GM12878 (cell line): Measurements from ENCODE around the gene HAVCR1. TPM values are rescaled to one million over a fixed set of nuclear protein-coding genes. Genes with fewer than 3 reads are reported as not detected.
"Not testable (repeated sequence)": the region's sequence is repeated elsewhere in the genome, so short reads cannot be mapped to it uniquely, and the experiment has no call there.

Experiments
- ATAC-seq: fragments of 200-7000 bp; cut with Tn5 transposase; 3 replicates; pipeline ENCODE4 v1.9.1; 2020; ENCODE audit warnings: mild to moderate bottlenecking, moderate library complexity
- BruUV-seq: library from RNA; stranded (reverse); fragments of 400-500 nt; replicated peaks from 2 replicates; lab custom pipeline; 2021; lab: Mats Ljungman, UMichigan
- CTCF ChIA-PET: fragments of 300-600 bp; sonication (Branson Sonifier 250); formaldehyde crosslinking; extraction: SDS; loops from one replicate; lab custom pipeline; 2021; ENCODE audit warnings: inconsistent platforms; lab: Yijun Ruan, JAX
- POLR2A ChIA-PET: fragments of 350-600 bp; formaldehyde crosslinking; extraction: SDS; loops from one replicate; lab custom pipeline; 2021; ENCODE audit warnings: inconsistent platforms; lab: Charles Lee
- RAD21 ChIA-PET: fragments of 300-600 bp; sonication (Branson Sonifier 250); formaldehyde crosslinking; loops from one replicate; lab custom pipeline; 2023; ENCODE audit warnings: antibody characterized with exemption; ENCODE audit not compliant: unreplicated experiment; lab: Charles Lee
- SMC1A ChIA-PET: fragments of 300-600 bp; sonication (Branson Sonifier 250); formaldehyde crosslinking; loops from one replicate; lab custom pipeline; 2023; ENCODE audit not compliant: unreplicated experiment, uncharacterized antibody; lab: Charles Lee
- DNase-seq: peaks from one replicate; pipeline ENCODE4 v3.0.0-alpha.2; 2011; ENCODE audit warnings: low read depth, low spot score
- FAIRE-seq: peaks from 3 replicates; lab custom pipeline; 2011; peaks lifted over from hg19 to GRCh38; lab: Jason Lieb, UNC
- H2AFZ ChIP-seq: 2 replicates; pipeline ENCODE4 v1.6.0; 2011; ENCODE audit warnings: low read depth, low read length, control low read depth; ENCODE audit not compliant: control insufficient read depth
- H3K27ac ChIP-seq: 2 replicates; pipeline ENCODE4 v1.5.1; 2011; ENCODE audit warnings: control low read depth; ENCODE audit not compliant: control insufficient read depth, insufficient read depth
- H3K27me3 ChIP-seq, 2 experiments: replicated peaks in 1 of 2; 2 replicates each; pipeline versions ENCODE4 v1.6.0 to v1.6.1; 2011; ENCODE audit warnings: low read length in 1 of 2; ENCODE audit not compliant: control insufficient read depth in 2 of 2, insufficient read depth in 2 of 2
- H3K36me3 ChIP-seq, 2 experiments: 2 replicates each; pipeline ENCODE4 v1.5.1; 2011; ENCODE audit warnings: low read length in 1 of 2; ENCODE audit not compliant: control insufficient read depth in 2 of 2, insufficient read depth in 2 of 2
- H3K4me1 ChIP-seq: 2 replicates; pipeline ENCODE4 v1.6.1; 2011; ENCODE audit warnings: mild to moderate bottlenecking, low read length, moderate library complexity, mixed read lengths; ENCODE audit not compliant: control insufficient read depth, insufficient read depth
- H3K4me2 ChIP-seq: 2 replicates; pipeline ENCODE4 v1.6.0; 2011; ENCODE audit warnings: control low read depth; ENCODE audit not compliant: control insufficient read depth, insufficient read depth
- H3K4me3 ChIP-seq: fragments of 200-600 bp; sonication (generic); 2 replicates; pipeline ENCODE4 v1.5.1; 2016
- H3K79me2 ChIP-seq: 2 replicates; pipeline ENCODE4 v1.6.0; 2011; ENCODE audit warnings: low read length; ENCODE audit not compliant: control insufficient read depth, insufficient read depth
- H3K9ac ChIP-seq: 2 replicates; pipeline ENCODE4 v1.8.0; 2011; ENCODE audit warnings: low read length, control low read depth, mixed read lengths; ENCODE audit not compliant: control insufficient read depth, insufficient read depth
- H3K9me3 ChIP-seq: replicated peaks from 3 replicates; pipeline ENCODE4 v1.5.1; 2011; ENCODE audit warnings: mild to moderate bottlenecking, low read length; ENCODE audit not compliant: control insufficient read depth, insufficient read depth
- H4K20me1 ChIP-seq: 2 replicates; pipeline ENCODE4 v1.6.0; 2011; ENCODE audit not compliant: control insufficient read depth, insufficient read depth
- MEF2A ChIP-seq: IDR thresholded peaks from 2 replicates; pipeline ENCODE4 v1.6.1; 2011; ENCODE audit warnings: low read depth, mild to moderate bottlenecking, low read length, moderate library complexity; ENCODE audit not compliant: insufficient read depth
- NBN ChIP-seq: fragments of 450-650 bp; IDR thresholded peaks from 2 replicates; pipeline ENCODE4 v1.6.1; 2016
- PML ChIP-seq: IDR thresholded peaks from 2 replicates; pipeline ENCODE4 v1.6.1; 2012; ENCODE audit warnings: low read length, inconsistent platforms
- RELA ChIP-seq: fragments of 450-650 bp; IDR thresholded peaks from 2 replicates; pipeline ENCODE4 v1.8.0; 2014; ENCODE audit warnings: borderline replicate concordance; ENCODE audit not compliant: partially characterized antibody
- SUPT20H ChIP-seq: IDR thresholded peaks from 2 replicates; pipeline ENCODE4 v1.6.1; 2011; ENCODE audit warnings: low read depth, mild to moderate bottlenecking, low read length, moderate library complexity, borderline replicate concordance; ENCODE audit not compliant: control insufficient read depth
- ZSCAN29 ChIP-seq: fragments of 450-650 bp; IDR thresholded peaks from 2 replicates; pipeline ENCODE4 v1.6.1; 2017; ENCODE audit warnings: mild to moderate bottlenecking, moderate library complexity
- WGBS: methylation state at CpG from one replicate; pipeline ENCODE4 v1.1.6; 2016; ENCODE audit warnings: low lambda C conversion rate; ENCODE audit not compliant: insufficient replicate concordance, insufficient coverage; ENCODE audit errors: missing lambda C conversion rate; 5-methylcytosine and 5-hydroxymethylcytosine counted together
- in situ Hi-C: fragments of 300-500 bp; cut with MboI; formaldehyde crosslinking; loops from 9 replicates; pipeline ENCODE4 v1.14.3; 2018; ENCODE audit warnings: mixed read lengths
- intact Hi-C: fragments of 100-400 bp; cut with micrococcal nuclease; formaldehyde crosslinking; loops from one replicate; pipeline ENCODE4 v1.14.2; 2022; ENCODE audit not compliant: unreplicated experiment
- polyA plus RNA-seq, 11 experiments: library from polyadenylated mRNA; depleted of rRNA in 4 of 11; unstranded in 6 of 11; stranded (reverse) in 5 of 11; fragments of >200 nt; fragmentation: Nextera tagmentation in 4 of 11; fragmentation: Illumina TruSeq in 1 of 11; extraction: Ambion mirVana in 4 of 11; extraction: Trizol in 1 of 11; gene quantifications; 1 replicate in 1 of 11; 2 replicates in 10 of 11; pipeline versions ENCODE4 v1.2.1 to v1.2.3, GENCODE V29; 2011 to 2016; ENCODE audit warnings: inconsistent platforms in 2 of 11, missing spikeins in 2 of 11, low read depth in 1 of 11
- total RNA-seq, 4 experiments: library from RNA; depleted of rRNA in 3 of 4; stranded (reverse); fragments of >200 nt in 3 of 4; fragmentation: Illumina TruSeq in 1 of 4; extraction: Trizol in 1 of 4; gene quantifications; 2 replicates each; pipeline versions ENCODE4 v1.2.1 to v1.2.3, GENCODE V29; 2013 to 2021
- TF ChIP-seq, protein P1 (sequence below): fragments of 450-650 bp; conservative IDR thresholded peaks from 2 replicates; pipeline ENCODE4 v1.6.1; 2017; ENCODE audit warnings: mild to moderate bottlenecking, moderate library complexity
- TF ChIP-seq, protein P2 (sequence below): fragments of 450-650 bp; IDR thresholded peaks from 2 replicates; pipeline ENCODE4 v1.6.1; 2016; ENCODE audit warnings: mild to moderate bottlenecking

The HAVCR1 gene
- total and polyA plus RNA-seq, 10 of the 15 experiments (the other 5 are each of a cell fraction or from before 2014, with no cell fraction given): 0.08 to 0.45 TPM; not detected in 8

DNA sequence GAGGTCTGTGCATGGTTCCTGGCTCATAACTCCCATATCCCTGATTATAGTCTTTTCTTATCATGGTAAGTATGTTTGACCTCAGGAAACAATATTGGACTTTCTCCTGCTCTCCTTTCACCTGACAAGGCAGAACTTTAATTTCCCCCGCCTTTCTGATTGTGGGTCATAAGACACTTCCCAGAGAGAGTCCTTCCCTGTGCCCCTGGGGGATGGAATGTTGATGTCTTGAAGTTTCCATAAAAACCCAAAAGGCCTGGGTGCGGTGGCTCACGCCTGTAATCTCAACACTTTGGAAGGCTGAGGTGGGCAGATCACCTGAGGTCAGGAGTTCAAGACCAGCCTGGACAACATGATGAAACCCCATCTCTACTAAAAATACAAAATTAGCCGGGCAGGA is 11.9 kb downstream of the HAVCR1 start:
- H3K4me3 ChIP-seq, H3K79me2 ChIP-seq, RAD21 ChIA-PET, H4K20me1 ChIP-seq, H3K4me1 ChIP-seq, H3K9me3 ChIP-seq, ATAC-seq, H3K9ac ChIP-seq, in situ Hi-C loops, H3K4me2 ChIP-seq, H3K27me3 ChIP-seq, BruUV-seq, DNase-seq, POLR2A ChIA-PET, H2AFZ ChIP-seq, H3K27ac ChIP-seq, intact Hi-C loops, H3K36me3 ChIP-seq, FAIRE-seq: not testable (repeated sequence)
- ChIA-PET SMC1A (interaction anchor here (1.4 kb wide), 1 partner anchor 10 kb away, joined by 4 read pairs; no protein-coding TSS in a partner anchor), CTCF (interaction anchor here (2.2 kb wide), 1 partner anchor 85 kb away, joined by 5 read pairs; no protein-coding TSS in a partner anchor)
- WGBS: 42% methylated on average over 4 of the region's 4 CpGs

DNA sequence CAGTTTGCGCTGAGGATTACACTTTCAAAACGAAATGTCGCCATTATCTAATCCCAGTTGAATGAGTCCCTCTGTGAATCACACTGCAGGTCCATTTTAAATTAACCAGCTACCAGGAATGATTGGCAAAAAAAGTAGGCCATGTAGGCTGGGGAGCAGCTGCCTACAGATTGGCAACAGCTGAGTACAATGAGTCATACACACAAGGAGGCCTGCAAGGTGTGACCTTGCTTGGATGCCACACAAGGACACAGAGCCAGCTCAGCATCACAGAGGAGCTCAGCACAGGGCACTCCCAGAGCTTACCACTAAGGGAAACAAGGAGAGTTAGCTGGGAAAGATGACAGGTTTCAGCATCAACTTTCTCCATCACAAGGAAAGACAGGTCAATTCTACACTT is 12.9 kb downstream of the HAVCR1 start:
- intact Hi-C loops: no loop called here
- WGBS: 97% methylated on average over 3 of the region's 3 CpGs
- Histone ChIP-seq H3K9ac (no peak overlapping the region), H4K20me1 (no peaks in the 10 kb centered on the region), H3K27me3 (no peaks in the 10 kb centered on the region; a peak in 1 of 4 replicates), H3K4me3 (no peak overlapping the region), H3K27ac (no peak overlapping the region), H3K4me2 (no peak overlapping the region), H3K36me3 (no peaks in the 10 kb centered on the region), H2AFZ (no peak overlapping the region), H3K79me2 (no peaks in the 10 kb centered on the region), H3K4me1 (no peaks in the 10 kb centered on the region), H3K9me3 (no peaks in the 10 kb centered on the region)
- DNase-seq: no peak
- TF ChIP-seq ZSCAN29 (no peak), NBN (no peak), MEF2A (no peak), RELA (no peak), PML (no peak), SUPT20H (no peak)
- TF ChIP-seq, protein P1, sequence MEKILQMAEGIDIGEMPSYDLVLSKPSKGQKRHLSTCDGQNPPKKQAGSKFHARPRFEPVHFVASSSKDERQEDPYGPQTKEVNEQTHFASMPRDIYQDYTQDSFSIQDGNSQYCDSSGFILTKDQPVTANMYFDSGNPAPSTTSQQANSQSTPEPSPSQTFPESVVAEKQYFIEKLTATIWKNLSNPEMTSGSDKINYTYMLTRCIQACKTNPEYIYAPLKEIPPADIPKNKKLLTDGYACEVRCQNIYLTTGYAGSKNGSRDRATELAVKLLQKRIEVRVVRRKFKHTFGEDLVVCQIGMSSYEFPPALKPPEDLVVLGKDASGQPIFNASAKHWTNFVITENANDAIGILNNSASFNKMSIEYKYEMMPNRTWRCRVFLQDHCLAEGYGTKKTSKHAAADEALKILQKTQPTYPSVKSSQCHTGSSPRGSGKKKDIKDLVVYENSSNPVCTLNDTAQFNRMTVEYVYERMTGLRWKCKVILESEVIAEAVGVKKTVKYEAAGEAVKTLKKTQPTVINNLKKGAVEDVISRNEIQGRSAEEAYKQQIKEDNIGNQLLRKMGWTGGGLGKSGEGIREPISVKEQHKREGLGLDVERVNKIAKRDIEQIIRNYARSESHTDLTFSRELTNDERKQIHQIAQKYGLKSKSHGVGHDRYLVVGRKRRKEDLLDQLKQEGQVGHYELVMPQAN: no peak
- TF ChIP-seq, protein P2, sequence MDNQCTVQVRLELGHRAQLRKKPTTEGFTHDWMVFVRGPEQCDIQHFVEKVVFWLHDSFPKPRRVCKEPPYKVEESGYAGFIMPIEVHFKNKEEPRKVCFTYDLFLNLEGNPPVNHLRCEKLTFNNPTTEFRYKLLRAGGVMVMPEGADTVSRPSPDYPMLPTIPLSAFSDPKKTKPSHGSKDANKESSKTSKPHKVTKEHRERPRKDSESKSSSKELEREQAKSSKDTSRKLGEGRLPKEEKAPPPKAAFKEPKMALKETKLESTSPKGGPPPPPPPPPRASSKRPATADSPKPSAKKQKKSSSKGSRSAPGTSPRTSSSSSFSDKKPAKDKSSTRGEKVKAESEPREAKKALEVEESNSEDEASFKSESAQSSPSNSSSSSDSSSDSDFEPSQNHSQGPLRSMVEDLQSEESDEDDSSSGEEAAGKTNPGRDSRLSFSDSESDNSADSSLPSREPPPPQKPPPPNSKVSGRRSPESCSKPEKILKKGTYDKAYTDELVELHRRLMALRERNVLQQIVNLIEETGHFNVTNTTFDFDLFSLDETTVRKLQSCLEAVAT: no peak
- CTCF ChIA-PET: interaction anchor here (1.1 to 2.2 kb wide), 2 partner anchors 17 to 86 kb away, joined by 5 read pairs; no protein-coding TSS in a partner anchor
- no TSS peak for BruUV-seq
- RAD21 ChIA-PET: no interaction called here
- POLR2A ChIA-PET: no interaction called here
- no peak for FAIRE-seq
- SMC1A ChIA-PET: interaction anchor here (1.0 to 1.1 kb wide), 3 partner anchors 11 to 207 kb away, joined by 3 read pairs; no protein-coding TSS in a partner anchor
- in situ Hi-C loops: no loop called here
- ATAC-seq: peak; percentile 36; the same call in 1 of the 3 replicates
